CD4-positive, alpha-beta T cell treated with Interleukin-21 for 1 hour (primary cell): ENCODE results near the gene ATF3.
A peak's percentile ranks its signal among the peaks of the same experiment; 100 is the strongest.

ENCODE experiments used
- DNase-seq: peaks from one replicate; pipeline ENCODE4 v3.0.0-alpha.2; 2020

ATF3 gene

GRCh38 chr1:212609701-212610574, 1.4 kb downstream of the ATF3 start:
- DNase-seq: peak; percentile 38

GRCh38 chr1:212610575-212610967, 2.0 kb downstream of the ATF3 start:
- DNase-seq: peak; percentile 22

- DNase-seq: peak; percentile 21
These were observed 2.7 kb downstream of the ATF3 start for GRCh38 chr1:212611000-212611948.

GRCh38 chr1:212612041-212612961, 3.7 kb downstream of the ATF3 start:
- DNase-seq: peak; percentile 21

GRCh38 chr1:212613440-212614335, 5.1 kb downstream of the ATF3 start:
- DNase-seq: peak; percentile 21

GRCh38 chr1:212614453-212615200, 6.1 kb downstream of the ATF3 start:
- peak; percentile 16 for DNase-seq

GRCh38 chr1:212615201-212615470, 6.6 kb downstream of the ATF3 start:
- no peak for DNase-seq

GRCh38 chr1:212618466-212619210, 10.1 kb downstream of the ATF3 start:
- no peak for DNase-seq

- DNase-seq: no peak
These were observed 11.7 kb downstream of the ATF3 start for GRCh38 chr1:212620293-212620692.

GRCh38 chr1:212621043-212621948, 12.7 kb downstream of the ATF3 start:
- peak; percentile 25 for DNase-seq

- DNase-seq: peak; percentile 40
These were observed 13.4 kb downstream of the ATF3 start for GRCh38 chr1:212621949-212622305.

GRCh38 chr1:212622467-212622866, 13.9 kb downstream of the ATF3 start:
- DNase-seq: peak; percentile 24

GRCh38 chr1:212622906-212623305, 14.3 kb downstream of the ATF3 start:
- DNase-seq: peak; percentile 25

GRCh38 chr1:212623603-212624002, 15.0 kb downstream of the ATF3 start:
- DNase-seq: no peak

- no peak for DNase-seq
These were observed 16.5 kb downstream of the ATF3 start for GRCh38 chr1:212624976-212625501.

- no peak for DNase-seq
These were observed 17.4 kb downstream of the ATF3 start for GRCh38 chr1:212625781-212626450.

- DNase-seq: no peak
These were observed 19.5 kb downstream of the ATF3 start for GRCh38 chr1:212628046-212628445.

GRCh38 chr1:212628813-212629415, 20.4 kb downstream of the ATF3 start:
- no peak for DNase-seq
